K562 (cell line): ENCODE data around the gene POMT1. TPM values are rescaled to one million over a fixed set of nuclear protein-coding genes. Genes with fewer than 3 reads are reported as not detected.

ENCODE experiments used
- ATAC-seq: fragments of 200-7000 bp; cut with Tn5 transposase; 3 replicates; pipeline ENCODE4 v1.9.1; 2020; ENCODE audit warnings: moderate library complexity
- BruUV-seq: library from RNA; stranded (reverse); fragments of 400-500 nt; replicated peaks from 2 replicates; lab custom pipeline; 2021; lab: Mats Ljungman, UMichigan
- CTCF ChIA-PET: fragments of 300-600 bp; formaldehyde crosslinking; extraction: SDS; loops from one replicate; lab custom pipeline; 2021; ENCODE audit warnings: low intra/inter-chr PET ratio; lab: Yijun Ruan, JAX
- POLR2A ChIA-PET: fragments of 300-600, 350-650 bp; sonication (Branson Sonifier 250); formaldehyde crosslinking; extraction: SDS; loops from one replicate; lab custom pipeline; 2021; ENCODE audit warnings: antibody characterized with exemption, inconsistent platforms; lab: Yijun Ruan, JAX
- DNase-seq, 4 experiments: peaks; one replicate each; pipeline versions ENCODE4 v3.0.0 to v3.0.0-alpha.2; 2011 to 2018; ENCODE audit warnings: low spot score in 3 of 4, mixed read lengths in 3 of 4; ENCODE audit errors: extremely low read depth in 1 of 4
- FAIRE-seq: peaks from 2 replicates; lab custom pipeline; 2011; peaks lifted over from hg19 to GRCh38; lab: Jason Lieb, UNC
- H2AFZ ChIP-seq: 2 replicates; pipeline ENCODE4 v1.6.0; 2011; ENCODE audit warnings: low read depth, low read length, control low read depth, inconsistent platforms
- H3K27ac ChIP-seq: fragments of 200-600 bp; 3 replicates; pipeline ENCODE4 v1.8.0; 2011; ENCODE audit warnings: low read depth, mild to moderate bottlenecking, control low read depth, inconsistent platforms, low read length, moderate library complexity, mixed read lengths; ENCODE audit errors: extremely low read depth
- H3K27me3 ChIP-seq, 2 experiments: fragments of 300-600 bp in 1 of 2; 2 replicates in 1 of 2; 3 replicates in 1 of 2; pipeline versions ENCODE4 v1.6.0 to v1.8.0; 2011; ENCODE audit warnings: inconsistent platforms in 2 of 2, low read length in 2 of 2, mild to moderate bottlenecking in 1 of 2, mixed read lengths in 1 of 2, moderate library complexity in 1 of 2; ENCODE audit not compliant: control insufficient read depth in 2 of 2, insufficient read depth in 2 of 2
- H3K36me3 ChIP-seq: fragments of 300-600 bp; 3 replicates; pipeline ENCODE4 v1.8.0; 2011; ENCODE audit warnings: mild to moderate bottlenecking, low read length, inconsistent platforms; ENCODE audit not compliant: control insufficient read depth, insufficient read depth
- H3K4me1 ChIP-seq, 2 experiments: fragments of 200-600 bp in 1 of 2; replicated peaks in 1 of 2; 2 replicates in 1 of 2; 3 replicates in 1 of 2; pipeline versions ENCODE4 v1.5.1 to v1.8.0; 2011; ENCODE audit warnings: inconsistent platforms in 2 of 2, low read length in 2 of 2, mild to moderate bottlenecking in 1 of 2, mixed read lengths in 1 of 2, moderate library complexity in 1 of 2; ENCODE audit not compliant: control insufficient read depth in 2 of 2, insufficient read depth in 2 of 2
- H3K4me2 ChIP-seq: 2 replicates; pipeline ENCODE4 v1.6.1; 2011; ENCODE audit warnings: low read length, control low read depth, inconsistent platforms, mixed read lengths; ENCODE audit not compliant: insufficient read depth
- H3K4me3 ChIP-seq: fragments of 200-600 bp; sonication (generic), shearing (Covaris generic); 2 replicates; pipeline ENCODE4 v1.5.1; 2016; ENCODE audit warnings: control low read depth, inconsistent platforms
- H3K79me2 ChIP-seq: fragments of 200-600 bp; 3 replicates; pipeline ENCODE4 v1.8.0; 2011; ENCODE audit warnings: low read length, inconsistent platforms; ENCODE audit not compliant: control insufficient read depth, insufficient read depth
- H3K9ac ChIP-seq, 2 experiments: 2 replicates each; pipeline versions ENCODE4 v1.6.0 to v1.6.1; 2011; ENCODE audit warnings: low read depth in 2 of 2, low read length in 2 of 2, control low read depth in 1 of 2, inconsistent platforms in 1 of 2, mild to moderate bottlenecking in 1 of 2, mixed read lengths in 1 of 2; ENCODE audit not compliant: insufficient read depth in 1 of 2
- H3K9me1 ChIP-seq: one replicate; pipeline ENCODE4 v1.6.0; 2011; ENCODE audit warnings: inconsistent platforms, mild to moderate bottlenecking, low read length, moderate library complexity; ENCODE audit not compliant: control insufficient read depth, insufficient read depth
- H3K9me3 ChIP-seq: replicated peaks from 2 replicates; pipeline ENCODE4 v1.5.1; 2011; ENCODE audit warnings: low read depth, low read length, inconsistent platforms; ENCODE audit not compliant: control insufficient read depth, insufficient read depth
- H4K20me1 ChIP-seq: replicated peaks from 2 replicates; pipeline ENCODE4 v1.6.1; 2011; ENCODE audit warnings: low read length, inconsistent platforms, mixed read lengths; ENCODE audit not compliant: control insufficient read depth, insufficient read depth
- CTBP1 ChIP-seq: fragments of 450-650 bp; IDR thresholded peaks from 2 replicates; pipeline ENCODE4 v1.6.1; 2016; ENCODE audit warnings: borderline replicate concordance
- HNRNPK ChIP-seq: fragments of 200-400 bp; formaldehyde crosslinking; IDR thresholded peaks from one replicate; pipeline ENCODE4 v1.6.1; 2018; ENCODE audit warnings: mild to moderate bottlenecking, low read depth, low read length; ENCODE audit not compliant: poor library complexity, severe bottlenecking
- POLR2AphosphoS5 ChIP-seq: IDR thresholded peaks from 2 replicates; pipeline ENCODE4 v1.6.1; 2011; ENCODE audit warnings: mild to moderate bottlenecking, low read depth, low read length, moderate library complexity; ENCODE audit not compliant: control insufficient read depth, insufficient read depth
- POLR2G ChIP-seq: fragments of 200-400 bp; formaldehyde crosslinking; IDR thresholded peaks from 2 replicates; pipeline ENCODE4 v1.6.1; 2017; ENCODE audit warnings: low read depth, mild to moderate bottlenecking, antibody characterized with exemption, low read length, moderate library complexity
- RBM14 ChIP-seq: fragments of 200-400 bp; formaldehyde crosslinking; IDR thresholded peaks from 2 replicates; pipeline ENCODE4 v1.6.1; 2018; ENCODE audit warnings: low read depth, mild to moderate bottlenecking, low read length, moderate library complexity, borderline replicate concordance; ENCODE audit not compliant: insufficient read depth
- TAF7 ChIP-seq: fragments of 450-650 bp; IDR thresholded peaks from 2 replicates; pipeline ENCODE4 v1.6.1; 2016; ENCODE audit warnings: missing genetic modification characterization, missing compliant biosample characterization
- ZBED1 ChIP-seq: IDR thresholded peaks from 2 replicates; pipeline ENCODE4 v1.6.1; 2014
- ZKSCAN1 ChIP-seq: fragments of 150-350 bp; IDR thresholded peaks from 2 replicates; pipeline ENCODE4 v1.6.1; 2016; ENCODE audit warnings: low read depth, low read length
- ZNF699 ChIP-seq: fragments of 250-450 bp; sonication (Bioruptor Pico); IDR thresholded peaks from 2 replicates; pipeline ENCODE4 v1.8.0; 2021; ENCODE audit warnings: mild to moderate bottlenecking, moderate library complexity; ENCODE audit not compliant: insufficient replicate concordance
- WGBS: fragments of 100-300 bp; shearing (Covaris generic); methylation state at CpG from one replicate; pipeline ENCODE4 v1.1.6; 2016; ENCODE audit warnings: low coverage, mixed read lengths; ENCODE audit not compliant: insufficient coverage; ENCODE audit errors: missing lambda C conversion rate; 5-methylcytosine and 5-hydroxymethylcytosine counted together
- in situ Hi-C: fragments of 300-500 bp; cut with MboI; formaldehyde crosslinking; loops from 4 replicates; pipeline ENCODE4 v1.15.0; 2018; ENCODE audit warnings: inconsistent platforms, mixed read lengths
- intact Hi-C: fragments of 100-400 bp; cut with micrococcal nuclease; formaldehyde crosslinking; loops from 2 replicates; pipeline ENCODE4 v1.14.2; 2022
- polyA plus RNA-seq, 8 experiments: library from polyadenylated mRNA; depleted of rRNA in 4 of 8; stranded (reverse) in 5 of 8; unstranded in 3 of 8; fragments of >200 nt; fragmentation: Nextera tagmentation in 2 of 8; fragmentation: Illumina TruSeq in 1 of 8; extraction: Ambion mirVana in 2 of 8; extraction: Trizol in 1 of 8; gene quantifications; 2 replicates each; pipeline versions ENCODE4 v1.2.1 to v1.2.3, GENCODE V29; 2011 to 2014; ENCODE audit warnings: inconsistent platforms in 1 of 8, missing spikeins in 1 of 8
- total RNA-seq, 7 experiments: library from RNA; depleted of rRNA in 6 of 7; stranded (reverse); fragments of >200 nt in 6 of 7; fragmentation: Illumina TruSeq in 2 of 7; extraction: Trizol in 2 of 7; gene quantifications; 2 replicates each; pipeline versions ENCODE4 v1.2.1 to v1.2.3, GENCODE V29; 2011 to 2021; ENCODE audit warnings: low replicate concordance in 1 of 7
- TF ChIP-seq, protein P1 (sequence below): sonication (generic); formaldehyde crosslinking; IDR thresholded peaks from 2 replicates; pipeline ENCODE4 v1.8.1; 2023; ENCODE audit warnings: mild to moderate bottlenecking, missing genetic modification reagents
- TF ChIP-seq, protein P2 (sequence below): fragments of 450-650 bp; formaldehyde crosslinking; IDR thresholded peaks from 2 replicates; pipeline ENCODE4 v1.4.0; 2022; ENCODE audit warnings: missing genetic modification characterization

POMT1 gene
- total and polyA plus RNA-seq, 9 of the 15 experiments (the other 6 are each of a cell fraction or from before 2014, with no cell fraction given): 1.8 to 23.5 (median 14.6) TPM

DNA sequence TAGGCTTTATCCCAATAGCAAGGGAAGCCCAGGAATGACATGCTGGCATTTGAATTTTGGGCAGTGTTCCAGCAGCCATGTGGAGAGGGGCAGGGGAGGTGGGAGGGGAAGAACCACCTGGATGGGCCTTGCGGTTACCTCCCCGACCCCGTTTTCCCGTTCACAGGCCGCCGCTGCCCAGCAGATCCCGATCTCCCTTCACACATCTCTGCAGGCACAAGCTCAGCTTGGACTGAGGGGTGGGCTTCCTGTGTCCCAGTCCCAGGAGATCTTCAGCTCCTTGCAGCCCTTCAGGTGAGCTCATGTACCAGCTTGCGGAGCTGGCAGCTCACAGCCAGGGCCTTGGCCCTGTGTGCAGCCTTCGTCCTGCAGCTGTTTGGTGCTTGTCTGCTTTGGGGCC is 15.7 kb upstream of the POMT1 start (continued):
- TF ChIP-seq ZBED1 (no peak), ZKSCAN1 (no peak), RBM14 (no peak), TAF7 (no peak), HNRNPK (no peak)

DNA sequence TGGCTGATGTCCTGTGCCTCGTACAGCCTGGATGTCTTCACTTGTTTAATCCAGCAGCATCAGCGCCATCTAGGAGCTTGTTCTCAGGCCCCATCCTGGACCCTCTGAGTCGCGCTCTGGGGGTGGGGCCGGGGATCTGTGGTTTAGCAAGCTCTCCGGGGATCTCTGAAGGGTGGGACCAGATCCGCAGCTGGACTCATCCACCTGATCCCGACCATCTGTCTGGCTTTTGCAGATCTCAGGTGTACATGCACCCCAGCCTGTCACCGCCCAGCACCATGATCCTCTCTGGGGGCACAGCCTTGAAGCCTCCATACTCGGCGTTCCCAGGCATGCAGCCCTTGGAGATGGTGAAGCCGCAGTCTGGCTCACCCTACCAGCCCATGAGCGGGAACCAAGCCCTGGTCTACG is 15.1 kb upstream of the POMT1 start:
- ChIA-PET CTCF (no interaction called here), POLR2A (interaction anchor here (0.6 to 1.2 kb wide), 5 partner anchors 10 to 250 kb away, joined by 3 to 4 read pairs (median 3); no protein-coding TSS in a partner anchor)
- intact Hi-C loops: no loop called here
- in situ Hi-C loops: no loop called here
- Histone ChIP-seq H3K27me3 (no peaks in the 10 kb centered on the region), H3K27ac (no peak overlapping the region), H3K4me1 (no peaks in the 10 kb centered on the region), H4K20me1 (peaks cover 9% of the 10 kb centered on the region), H2AFZ (no peak overlapping the region), H3K4me3 (no peak overlapping the region), H3K4me2 (no peak overlapping the region), H3K79me2 (no peaks in the 10 kb centered on the region), H3K9me1 (peaks cover 4% of the 10 kb centered on the region), H3K36me3 (peaks cover 99% of the 10 kb centered on the region), H3K9ac (no peak overlapping the region), H3K9me3 (no peaks in the 10 kb centered on the region)
- 86% methylated on average over 14 of the region's 14 CpGs for WGBS
- ATAC-seq: no peak
- DNase-seq: no peak
- BruUV-seq: no TSS peak
- TF ChIP-seq ZNF699 (no peak), POLR2G (peak; percentile 12; the same call in 1 of the 2 replicates), CTBP1 (no peak), POLR2AphosphoS5 (0 out of 2 replicates have a peak, but pooled peaks have one; percentile 18)
- TF ChIP-seq, protein P1, sequence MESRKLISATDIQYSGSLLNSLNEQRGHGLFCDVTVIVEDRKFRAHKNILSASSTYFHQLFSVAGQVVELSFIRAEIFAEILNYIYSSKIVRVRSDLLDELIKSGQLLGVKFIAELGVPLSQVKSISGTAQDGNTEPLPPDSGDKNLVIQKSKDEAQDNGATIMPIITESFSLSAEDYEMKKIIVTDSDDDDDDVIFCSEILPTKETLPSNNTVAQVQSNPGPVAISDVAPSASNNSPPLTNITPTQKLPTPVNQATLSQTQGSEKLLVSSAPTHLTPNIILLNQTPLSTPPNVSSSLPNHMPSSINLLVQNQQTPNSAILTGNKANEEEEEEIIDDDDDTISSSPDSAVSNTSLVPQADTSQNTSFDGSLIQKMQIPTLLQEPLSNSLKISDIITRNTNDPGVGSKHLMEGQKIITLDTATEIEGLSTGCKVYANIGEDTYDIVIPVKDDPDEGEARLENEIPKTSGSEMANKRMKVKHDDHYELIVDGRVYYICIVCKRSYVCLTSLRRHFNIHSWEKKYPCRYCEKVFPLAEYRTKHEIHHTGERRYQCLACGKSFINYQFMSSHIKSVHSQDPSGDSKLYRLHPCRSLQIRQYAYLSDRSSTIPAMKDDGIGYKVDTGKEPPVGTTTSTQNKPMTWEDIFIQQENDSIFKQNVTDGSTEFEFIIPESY (CRISPR knock-in tag): peak; percentile 42; the same call in 1 of the 2 replicates
- TF ChIP-seq, protein P2, sequence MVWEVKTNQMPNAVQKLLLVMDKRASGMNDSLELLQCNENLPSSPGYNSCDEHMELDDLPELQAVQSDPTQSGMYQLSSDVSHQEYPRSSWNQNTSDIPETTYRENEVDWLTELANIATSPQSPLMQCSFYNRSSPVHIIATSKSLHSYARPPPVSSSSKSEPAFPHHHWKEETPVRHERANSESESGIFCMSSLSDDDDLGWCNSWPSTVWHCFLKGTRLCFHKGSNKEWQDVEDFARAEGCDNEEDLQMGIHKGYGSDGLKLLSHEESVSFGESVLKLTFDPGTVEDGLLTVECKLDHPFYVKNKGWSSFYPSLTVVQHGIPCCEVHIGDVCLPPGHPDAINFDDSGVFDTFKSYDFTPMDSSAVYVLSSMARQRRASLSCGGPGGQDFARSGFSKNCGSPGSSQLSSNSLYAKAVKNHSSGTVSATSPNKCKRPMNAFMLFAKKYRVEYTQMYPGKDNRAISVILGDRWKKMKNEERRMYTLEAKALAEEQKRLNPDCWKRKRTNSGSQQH (CRISPR knock-in tag): no peak
- no peak for FAIRE-seq
